ENCODE results near the gene WDFY4. TPM values are rescaled to one million over a fixed set of nuclear protein-coding genes. Genes with fewer than 3 reads are reported as not detected.

WDFY4 gene
- total RNA-seq, 1 donor from 2014 or later: not detected

GRCh38 chr10:48940372-48940771 lies 255.7 kb downstream of the WDFY4 start:
- no peak for DNase-seq (ENCODE audit: low spot score)
- Mint-ChIP-seq H3K27ac (no peak overlapping the region), H3K4me1 (peaks cover 17% of the 10 kb centered on the region), H3K36me3 (no peaks in the 10 kb centered on the region), H3K4me3 (no peak overlapping the region), H3K9me3 (no peaks in the 10 kb centered on the region), H3K27me3 (ENCODE audit: insufficient read depth, low read depth) (peaks cover 11% of the 10 kb centered on the region)
- Histone ChIP-seq H3K36me3 (no peaks in the 10 kb centered on the region), H2AFZ (replicated peaks) (no peak overlapping the region), H3F3A (ENCODE audit: low read depth) (no peaks in the 10 kb centered on the region), H3K9ac (no peak overlapping the region), H4K20me1 (ENCODE audit: low read depth) (no peaks in the 10 kb centered on the region), H3K27me3 (no peaks in the 10 kb centered on the region), H3K9me3 (ENCODE audit: low read depth) (no peaks in the 10 kb centered on the region), H3K4me1 (peaks cover 11% of the 10 kb centered on the region), H3K4me2 (no peak overlapping the region), H3K4me3 (no peak overlapping the region), H3K79me2 (ENCODE audit: low read depth) (no peaks in the 10 kb centered on the region), H3K27ac (no peak overlapping the region)
- TF ChIP-seq EZH2 (IDR thresholded peaks at IDR 0.05): no peak
- no peak for TF ChIP-seq CTCF (IDR thresholded peaks at IDR 0.05)
- TF ChIP-seq EZH2phosphoT487 (IDR thresholded peaks at IDR 0.05): no peak

GRCh38 chr10:48940958-48941357 lies 256.3 kb downstream of the WDFY4 start:
- no peaks in the 10 kb centered on the region for H3K36me3 Mint-ChIP-seq
- H3K9me3 ChIP-seq (ENCODE audit: low read depth): no peaks in the 10 kb centered on the region

GRCh38 chr10:48941427-48942075 lies 256.9 kb downstream of the WDFY4 start:
- no peaks in the 10 kb centered on the region for H4K20me1 ChIP-seq (ENCODE audit: low read depth)
- peak overlapping the region; percentile 87 for H3K27ac Mint-ChIP-seq
- peaks cover 7% of the 10 kb centered on the region for H3K4me1 ChIP-seq
- no peaks in the 10 kb centered on the region for H3K9me3 ChIP-seq (ENCODE audit: low read depth)
- H3K27me3 Mint-ChIP-seq (ENCODE audit: insufficient read depth, low read depth): peaks cover 11% of the 10 kb centered on the region
- DNase-seq (ENCODE audit: low spot score): no peak
- H3K4me1 Mint-ChIP-seq: peaks cover 13% of the 10 kb centered on the region
- H3K27me3 ChIP-seq: no peaks in the 10 kb centered on the region
- no peak overlapping the region for H3K4me3 ChIP-seq
- H3K4me2 ChIP-seq: no peak overlapping the region
- H3K36me3 ChIP-seq: no peaks in the 10 kb centered on the region
- no peaks in the 10 kb centered on the region for H3F3A ChIP-seq (ENCODE audit: low read depth)
- no peak overlapping the region for H3K4me3 Mint-ChIP-seq
- no peak overlapping the region for H3K9ac ChIP-seq
- no peak overlapping the region for H2AFZ ChIP-seq (replicated peaks)
- H3K27ac ChIP-seq: no peak overlapping the region
- no peaks in the 10 kb centered on the region for H3K79me2 ChIP-seq (ENCODE audit: low read depth)
- H3K9me3 Mint-ChIP-seq: no peaks in the 10 kb centered on the region
- TF ChIP-seq EZH2phosphoT487 (IDR thresholded peaks at IDR 0.05) (no peak), CTCF (IDR thresholded peaks at IDR 0.05) (no peak), EZH2 (IDR thresholded peaks at IDR 0.05) (no peak)
- no peaks in the 10 kb centered on the region for H3K36me3 Mint-ChIP-seq

More at GRCh38 chr10:48940958-48941357, 256.3 kb downstream of the WDFY4 start:
- TF ChIP-seq EZH2phosphoT487 (IDR thresholded peaks at IDR 0.05): no peak
- TF ChIP-seq CTCF (IDR thresholded peaks at IDR 0.05): no peak
- no peak for TF ChIP-seq EZH2 (IDR thresholded peaks at IDR 0.05)
- H3K27ac Mint-ChIP-seq: no peak overlapping the region
- Histone ChIP-seq H2AFZ (replicated peaks) (no peak overlapping the region), H3K4me2 (no peak overlapping the region), H3K4me3 (no peak overlapping the region), H3K4me1 (peaks cover 7% of the 10 kb centered on the region), H3K36me3 (no peaks in the 10 kb centered on the region), H3K9ac (no peak overlapping the region), H3K27me3 (no peaks in the 10 kb centered on the region), H3F3A (ENCODE audit: low read depth) (no peaks in the 10 kb centered on the region), H3K79me2 (ENCODE audit: low read depth) (no peaks in the 10 kb centered on the region), H3K27ac (no peak overlapping the region), H4K20me1 (ENCODE audit: low read depth) (no peaks in the 10 kb centered on the region)
- no peak overlapping the region for H3K4me3 Mint-ChIP-seq
- peaks cover 13% of the 10 kb centered on the region for H3K4me1 Mint-ChIP-seq
- peak; percentile 34 for DNase-seq (ENCODE audit: low spot score)
- no peaks in the 10 kb centered on the region for H3K9me3 Mint-ChIP-seq
- peaks cover 11% of the 10 kb centered on the region for H3K27me3 Mint-ChIP-seq (ENCODE audit: insufficient read depth, low read depth)
